Measurements from ENCODE around the gene GIMAP8. TPM values are rescaled to one million over a fixed set of nuclear protein-coding genes. Genes with fewer than 3 reads are reported as not detected.

The GIMAP8 gene
- total RNA-seq, 1 donor from 2014 or later: not detected

DNA sequence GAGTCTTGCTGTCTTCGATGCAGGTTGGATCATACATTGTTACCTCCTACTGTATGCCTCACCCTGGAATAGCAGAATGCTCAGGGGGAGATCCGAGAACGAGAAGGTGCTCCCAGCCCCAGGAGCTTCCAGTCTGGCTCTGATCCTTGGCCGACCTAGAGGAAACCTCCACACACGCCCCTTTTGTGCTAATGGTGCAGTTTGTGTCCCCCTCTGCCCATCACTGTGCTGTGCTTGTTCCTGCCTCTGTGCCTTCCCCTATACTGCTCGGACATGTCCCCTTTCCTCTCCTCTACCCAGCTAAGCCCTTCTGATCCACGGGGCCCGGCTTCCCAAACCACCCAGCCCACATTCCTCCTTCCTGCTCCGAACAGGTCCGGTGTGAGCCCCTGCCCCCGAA lies 38.8 kb upstream of the GIMAP8 start:
- Mint-ChIP-seq H3K4me3 (ENCODE audit: unreplicated experiment) (no peak overlapping the region), H3K27ac (ENCODE audit: unreplicated experiment) (peak overlapping the region; percentile 29), H3K9me3 (ENCODE audit: unreplicated experiment) (peaks cover 15% of the 10 kb centered on the region), H3K4me1 (ENCODE audit: low read depth, unreplicated experiment) (peaks cover 31% of the 10 kb centered on the region), H3K36me3 (ENCODE audit: unreplicated experiment) (peaks cover 3% of the 10 kb centered on the region), H3K27me3 (ENCODE audit: unreplicated experiment) (peaks cover 11% of the 10 kb centered on the region)
- DNase-seq: no peak
- TF ChIP-seq, protein P1, sequence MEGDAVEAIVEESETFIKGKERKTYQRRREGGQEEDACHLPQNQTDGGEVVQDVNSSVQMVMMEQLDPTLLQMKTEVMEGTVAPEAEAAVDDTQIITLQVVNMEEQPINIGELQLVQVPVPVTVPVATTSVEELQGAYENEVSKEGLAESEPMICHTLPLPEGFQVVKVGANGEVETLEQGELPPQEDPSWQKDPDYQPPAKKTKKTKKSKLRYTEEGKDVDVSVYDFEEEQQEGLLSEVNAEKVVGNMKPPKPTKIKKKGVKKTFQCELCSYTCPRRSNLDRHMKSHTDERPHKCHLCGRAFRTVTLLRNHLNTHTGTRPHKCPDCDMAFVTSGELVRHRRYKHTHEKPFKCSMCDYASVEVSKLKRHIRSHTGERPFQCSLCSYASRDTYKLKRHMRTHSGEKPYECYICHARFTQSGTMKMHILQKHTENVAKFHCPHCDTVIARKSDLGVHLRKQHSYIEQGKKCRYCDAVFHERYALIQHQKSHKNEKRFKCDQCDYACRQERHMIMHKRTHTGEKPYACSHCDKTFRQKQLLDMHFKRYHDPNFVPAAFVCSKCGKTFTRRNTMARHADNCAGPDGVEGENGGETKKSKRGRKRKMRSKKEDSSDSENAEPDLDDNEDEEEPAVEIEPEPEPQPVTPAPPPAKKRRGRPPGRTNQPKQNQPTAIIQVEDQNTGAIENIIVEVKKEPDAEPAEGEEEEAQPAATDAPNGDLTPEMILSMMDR (IDR thresholded peaks at IDR 0.05; ENCODE audit: partially characterized antibody, unreplicated experiment): no peak

GRCh38 chr7:150412016-150412415 lies 38.4 kb upstream of the GIMAP8 start:
- TF ChIP-seq, protein P1 (IDR thresholded peaks at IDR 0.05; ENCODE audit: partially characterized antibody, unreplicated experiment): no peak
- Mint-ChIP-seq H3K4me3 (ENCODE audit: unreplicated experiment) (no peak overlapping the region), H3K4me1 (ENCODE audit: low read depth, unreplicated experiment) (peaks cover 28% of the 10 kb centered on the region), H3K36me3 (ENCODE audit: unreplicated experiment) (peaks cover 3% of the 10 kb centered on the region), H3K9me3 (ENCODE audit: unreplicated experiment) (peaks cover 13% of the 10 kb centered on the region), H3K27ac (ENCODE audit: unreplicated experiment) (peak overlapping the region; percentile 29), H3K27me3 (ENCODE audit: unreplicated experiment) (peaks cover 10% of the 10 kb centered on the region)
- no peak for DNase-seq

DNA sequence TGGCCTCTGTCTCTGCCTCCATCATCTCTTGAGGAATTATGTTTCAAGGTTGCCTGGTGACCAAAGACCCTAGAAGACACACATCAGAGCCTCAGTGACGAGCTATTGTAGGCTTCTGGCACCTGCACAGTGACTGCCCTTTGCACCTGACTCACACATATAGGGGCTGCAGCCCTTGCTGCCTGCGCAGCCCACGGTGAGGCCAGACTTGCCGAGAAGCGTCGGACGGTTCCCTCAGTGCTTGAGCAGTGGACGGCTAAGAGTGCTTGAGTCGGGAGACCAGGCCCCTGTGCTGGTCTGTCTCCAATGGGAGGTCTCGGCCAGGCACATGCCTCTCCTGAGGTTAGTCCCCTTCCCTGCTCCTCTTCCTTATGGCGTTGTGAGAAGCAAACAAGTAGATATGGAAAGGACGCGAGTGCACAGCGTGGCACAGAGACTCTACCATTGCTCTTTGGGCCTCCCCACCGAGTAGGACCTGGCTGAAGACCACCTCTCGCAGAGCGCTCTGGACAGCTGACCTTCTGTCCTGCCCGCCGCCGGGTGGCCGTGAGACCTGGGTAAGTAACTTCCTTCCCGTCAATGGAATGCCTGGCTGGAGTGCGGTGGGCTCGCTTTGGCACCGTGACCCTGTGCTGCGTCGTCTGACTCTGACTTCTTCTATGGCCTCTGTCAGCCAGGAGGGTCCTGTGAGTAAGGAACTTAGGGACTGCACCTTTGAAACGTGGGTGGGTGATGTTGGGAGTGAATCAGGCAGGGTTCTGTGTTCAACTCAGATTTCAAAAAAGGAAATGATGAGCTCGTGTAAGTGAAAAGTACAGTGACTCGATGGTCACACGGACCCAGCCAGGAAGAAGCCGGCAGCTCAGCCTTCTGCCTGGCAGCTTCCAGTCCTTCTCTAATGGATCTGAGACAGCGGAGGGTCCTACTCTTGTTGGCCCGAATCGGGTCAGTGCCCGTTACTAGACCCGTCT lies 37.6 kb upstream of the GIMAP8 start:
- peaks cover 26% of the 10 kb centered on the region for H3K4me1 Mint-ChIP-seq (ENCODE audit: low read depth, unreplicated experiment)
- TF ChIP-seq, protein P1 (IDR thresholded peaks at IDR 0.05; ENCODE audit: partially characterized antibody, unreplicated experiment): no peak
- no peaks in the 10 kb centered on the region for H3K36me3 Mint-ChIP-seq (ENCODE audit: unreplicated experiment)
- H3K4me3 Mint-ChIP-seq (ENCODE audit: unreplicated experiment): no peak overlapping the region
- DNase-seq: no peak
- peaks cover 7% of the 10 kb centered on the region for H3K27me3 Mint-ChIP-seq (ENCODE audit: unreplicated experiment)
- no peak overlapping the region for H3K27ac Mint-ChIP-seq (ENCODE audit: unreplicated experiment)
- peaks cover 11% of the 10 kb centered on the region for H3K9me3 Mint-ChIP-seq (ENCODE audit: unreplicated experiment)

DNA sequence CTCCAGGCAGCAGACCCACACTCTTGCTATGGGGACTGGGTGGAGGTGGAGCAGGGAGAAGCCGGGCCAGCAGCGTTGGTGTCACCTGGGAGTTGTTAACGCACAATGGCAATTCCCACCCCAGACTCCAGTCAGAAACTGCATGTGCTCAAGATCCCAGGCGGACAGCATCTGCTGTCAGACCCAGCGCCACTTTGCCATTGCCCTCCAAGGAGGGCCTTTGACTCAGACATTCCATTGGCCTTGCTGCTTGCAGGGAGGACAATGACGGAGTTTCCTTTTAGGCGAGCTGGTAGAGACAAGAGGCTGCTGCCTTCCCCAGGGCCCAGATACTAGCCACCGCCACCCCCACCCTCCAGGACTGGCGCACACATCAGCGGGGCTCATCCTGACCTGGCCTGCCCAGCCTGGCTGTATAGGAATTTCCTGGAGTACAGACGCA lies 36.8 kb upstream of the GIMAP8 start:
- no peaks in the 10 kb centered on the region for H3K36me3 Mint-ChIP-seq (ENCODE audit: unreplicated experiment)
- TF ChIP-seq, protein P1 (IDR thresholded peaks at IDR 0.05; ENCODE audit: partially characterized antibody, unreplicated experiment): no peak
- no peak overlapping the region for H3K27ac Mint-ChIP-seq (ENCODE audit: unreplicated experiment)
- no peak overlapping the region for H3K4me3 Mint-ChIP-seq (ENCODE audit: unreplicated experiment)
- peaks cover 9% of the 10 kb centered on the region for H3K9me3 Mint-ChIP-seq (ENCODE audit: unreplicated experiment)
- peaks cover 26% of the 10 kb centered on the region for H3K4me1 Mint-ChIP-seq (ENCODE audit: low read depth, unreplicated experiment)
- DNase-seq: no peak
- H3K27me3 Mint-ChIP-seq (ENCODE audit: unreplicated experiment): peaks cover 7% of the 10 kb centered on the region
